ENCODE measurements around the gene NKX2-2. TPM values are rescaled to one million over a fixed set of nuclear protein-coding genes. Genes with fewer than 3 reads are reported as not detected.

NKX2-2 gene
- total and polyA plus RNA-seq, 2 donors, result 0.05 to 0.09 TPM

DNA sequence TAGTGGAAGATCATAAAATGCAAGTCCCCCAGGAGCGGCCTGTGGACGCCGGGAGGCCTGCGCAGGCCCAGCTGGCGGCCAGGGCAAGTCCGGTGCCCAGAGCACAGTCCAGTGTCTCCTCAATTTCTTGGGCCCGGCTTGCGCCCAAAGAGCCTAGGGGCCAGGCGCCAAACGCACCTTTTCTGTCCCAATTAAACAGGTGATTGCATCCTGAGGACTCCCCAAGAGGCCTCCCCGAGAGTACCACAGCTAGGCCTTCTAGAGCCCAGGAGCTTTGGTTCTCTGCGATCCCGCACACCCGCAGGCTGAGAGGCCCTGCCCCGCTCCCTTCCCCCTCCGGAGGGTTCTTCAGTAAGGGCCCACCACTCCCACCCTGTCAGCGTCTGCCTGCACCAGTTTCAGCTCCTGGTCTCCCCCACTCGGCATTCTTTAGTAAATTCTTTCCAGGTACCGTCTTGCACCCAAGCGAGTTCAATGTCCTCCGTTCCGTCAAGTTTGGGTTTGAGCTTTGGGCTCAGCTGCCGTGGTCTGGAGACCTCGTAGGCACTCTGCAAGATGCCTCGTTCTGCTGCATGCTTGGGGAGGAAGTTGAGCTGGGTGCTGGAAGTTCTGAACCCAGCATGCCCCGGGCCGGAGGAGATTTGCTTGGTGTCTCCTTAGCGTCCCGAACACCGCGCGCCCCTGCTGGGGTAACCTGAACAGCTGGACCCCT, 3.9 kb upstream of the NKX2-2 start:
- Histone ChIP-seq H3K4me1 (ENCODE audit: control insufficient read depth in 2 of 2, insufficient read depth in 2 of 2, low read length in 2 of 2) (no peaks in the 10 kb centered on the region), H3K27ac (ENCODE audit: low read depth in 1 of 2, low read length in 1 of 2) (no peak overlapping the region), H3K27me3 (ENCODE audit: control insufficient read depth in 2 of 2, insufficient read depth in 1 of 2, low read length in 1 of 2) (peaks cover 96 to 99% of the 10 kb centered on the region in 2 donors), H3K36me3 (ENCODE audit: control insufficient read depth in 2 of 2, insufficient read depth in 2 of 2, low read length in 1 of 2) (no peaks in the 10 kb centered on the region), H3K4me3 (ENCODE audit: low read length in 2 of 2) (no peak overlapping the region), H3K9me3 (ENCODE audit: control insufficient read depth in 2 of 2, insufficient read depth in 1 of 2, low read length in 1 of 2) (no peaks in the 10 kb centered on the region)
- 7% methylated on average over 32 of the region's 32 CpGs for WGBS
- DNase-seq (ENCODE audit: low read depth in 6 of 9, low spot score in 9 of 9), result no peak

DNA sequence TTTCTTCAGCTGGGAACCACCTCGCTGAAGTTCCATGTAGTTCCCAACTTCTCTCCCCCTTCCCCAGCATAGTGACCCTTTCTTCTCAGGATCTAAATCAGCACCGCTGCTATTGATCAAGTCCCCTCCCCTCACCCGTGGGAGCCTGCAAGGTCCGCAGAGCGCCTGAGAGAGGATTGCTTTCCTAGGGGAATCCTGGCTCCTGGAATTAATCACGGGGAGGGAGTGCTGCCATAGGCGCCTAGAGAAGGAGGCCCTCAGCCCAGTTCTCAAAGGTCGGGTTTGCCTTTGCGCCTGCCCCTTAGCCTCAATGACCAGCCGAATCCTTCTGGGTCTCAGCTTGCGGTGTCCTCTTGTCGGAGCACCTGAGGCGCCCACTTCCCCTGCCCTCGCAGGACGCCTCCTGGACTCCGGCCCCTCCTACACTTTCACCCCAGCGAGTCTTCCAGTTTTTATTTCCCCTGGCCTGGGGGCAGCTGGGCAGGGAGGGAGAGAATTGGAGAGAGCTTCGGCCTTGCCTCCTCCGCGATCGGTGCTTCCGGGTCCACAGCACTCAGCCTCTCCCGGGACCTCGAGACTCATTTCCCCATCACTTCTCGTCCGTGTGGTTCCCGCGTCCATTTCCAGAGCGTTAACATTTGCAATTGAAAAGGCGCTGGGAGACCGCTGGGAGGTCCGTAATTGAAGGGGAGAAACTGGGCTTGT, 3.1 kb upstream of the NKX2-2 start:
- Histone ChIP-seq H3K27ac (ENCODE audit: low read depth in 1 of 2, low read length in 1 of 2) (no peak overlapping the region), H3K27me3 (ENCODE audit: control insufficient read depth in 2 of 2, insufficient read depth in 1 of 2, low read length in 1 of 2) (peaks cover 96 to 100% of the 10 kb centered on the region in 2 donors), H3K4me1 (ENCODE audit: control insufficient read depth in 2 of 2, insufficient read depth in 2 of 2, low read length in 2 of 2) (peaks cover 0 to 6% of the 10 kb centered on the region in 2 donors), H3K4me3 (ENCODE audit: low read length in 2 of 2) (no peak overlapping the region), H3K36me3 (ENCODE audit: control insufficient read depth in 2 of 2, insufficient read depth in 2 of 2, low read length in 1 of 2) (no peaks in the 10 kb centered on the region), H3K9me3 (ENCODE audit: control insufficient read depth in 2 of 2, insufficient read depth in 1 of 2, low read length in 1 of 2) (no peaks in the 10 kb centered on the region)
- WGBS, result 7% methylated on average over 32 of the region's 32 CpGs
- DNase-seq (ENCODE audit: low read depth in 6 of 9, low spot score in 9 of 9), result no peak

DNA sequence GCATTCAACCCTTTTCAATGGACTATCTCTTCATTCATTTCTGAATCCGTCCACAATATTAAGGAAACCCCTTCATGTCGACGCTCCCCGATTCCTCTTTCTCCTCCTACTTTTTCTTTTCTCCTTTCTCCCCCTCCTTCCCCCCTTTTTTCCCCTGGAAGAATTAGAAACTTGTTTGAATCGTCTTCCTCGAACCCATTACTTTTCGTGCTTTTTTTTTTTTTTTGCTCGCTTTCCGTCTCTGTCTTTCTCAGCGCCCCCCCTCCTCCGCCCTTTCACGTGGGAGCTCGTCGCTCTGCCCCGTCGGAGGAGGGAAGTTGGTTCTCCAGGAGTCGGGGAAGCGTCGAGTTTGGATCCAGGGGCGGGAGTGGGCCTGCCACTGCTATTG, 2.3 kb upstream of the NKX2-2 start:
- no peak for DNase-seq (ENCODE audit: low read depth in 6 of 9, low spot score in 9 of 9)
- H3K27me3 ChIP-seq (ENCODE audit: control insufficient read depth in 2 of 2, insufficient read depth in 1 of 2, low read length in 1 of 2), result peaks cover 94 to 99% of the 10 kb centered on the region in 2 donors
- H3K4me3 ChIP-seq (ENCODE audit: low read length in 2 of 2), result no peak overlapping the region
- H3K9me3 ChIP-seq (ENCODE audit: control insufficient read depth in 2 of 2, insufficient read depth in 1 of 2, low read length in 1 of 2), result no peaks in the 10 kb centered on the region
- no peak overlapping the region for H3K27ac ChIP-seq (ENCODE audit: low read depth in 1 of 2, low read length in 1 of 2)
- H3K36me3 ChIP-seq (ENCODE audit: control insufficient read depth in 2 of 2, insufficient read depth in 2 of 2, low read length in 1 of 2), result no peaks in the 10 kb centered on the region
- WGBS, result 9% methylated on average over 20 of the region's 20 CpGs
- H3K4me1 ChIP-seq (ENCODE audit: control insufficient read depth in 2 of 2, insufficient read depth in 2 of 2, low read length in 2 of 2), result peaks cover 0 to 6% of the 10 kb centered on the region in 2 donors

DNA sequence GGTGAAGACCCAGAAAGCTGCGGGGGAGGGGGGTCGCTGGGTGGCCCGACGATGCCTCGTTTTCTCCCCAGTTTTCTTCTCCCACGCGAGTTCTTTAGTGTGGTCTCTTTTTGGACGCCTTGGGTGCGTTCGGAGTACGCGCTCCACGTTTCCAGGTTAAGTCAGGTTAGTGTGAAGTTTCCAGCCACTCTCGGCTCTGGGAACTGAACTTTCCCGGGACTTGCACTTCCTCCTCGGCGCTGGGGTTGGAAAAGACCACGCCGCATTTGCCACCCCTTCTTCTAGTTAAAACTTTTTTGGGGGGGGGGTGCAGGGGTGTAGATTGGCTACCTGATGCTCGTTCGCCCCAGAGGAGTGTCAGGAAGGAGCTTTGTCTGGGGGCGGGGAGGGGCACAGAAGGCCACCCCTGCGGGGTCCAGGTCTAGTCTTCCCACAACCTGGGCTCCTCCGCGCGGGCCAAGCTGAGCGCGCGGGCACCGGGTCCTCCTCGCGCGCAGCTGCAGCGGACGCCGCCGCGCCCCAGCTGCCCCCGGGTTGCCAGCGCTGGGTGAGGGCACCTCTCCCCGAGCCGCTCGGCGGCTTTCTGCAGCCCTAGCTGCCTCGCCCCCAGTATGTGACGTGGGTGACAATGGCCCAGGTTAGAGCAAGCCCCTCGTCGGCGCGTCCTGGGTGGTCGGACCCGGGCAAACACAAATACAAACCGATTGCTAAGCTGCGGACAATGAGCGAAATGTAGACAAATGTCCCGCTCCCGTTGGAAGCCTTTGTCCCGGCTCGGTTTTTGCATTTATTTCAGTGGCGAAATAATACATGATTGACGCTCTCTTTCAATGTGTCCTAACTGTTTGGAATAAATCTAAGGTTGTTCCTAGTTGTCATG, 1.7 kb upstream of the NKX2-2 start:
- no peak for DNase-seq (ENCODE audit: low read depth in 6 of 9, low spot score in 9 of 9)
- H3K27ac ChIP-seq (ENCODE audit: low read depth in 1 of 2, low read length in 1 of 2), result no peak overlapping the region
- peaks cover 94 to 99% of the 10 kb centered on the region in 2 donors for H3K27me3 ChIP-seq (ENCODE audit: control insufficient read depth in 2 of 2, insufficient read depth in 1 of 2, low read length in 1 of 2)
- WGBS, result 9% methylated on average over 61 of the region's 61 CpGs
- H3K4me1 ChIP-seq (ENCODE audit: control insufficient read depth in 2 of 2, insufficient read depth in 2 of 2, low read length in 2 of 2), result peaks cover 0 to 6% of the 10 kb centered on the region in 2 donors
- no peak overlapping the region for H3K4me3 ChIP-seq (ENCODE audit: low read length in 2 of 2)
- H3K9me3 ChIP-seq (ENCODE audit: control insufficient read depth in 2 of 2, insufficient read depth in 1 of 2, low read length in 1 of 2), result no peaks in the 10 kb centered on the region
- H3K36me3 ChIP-seq (ENCODE audit: control insufficient read depth in 2 of 2, insufficient read depth in 2 of 2, low read length in 1 of 2), result no peaks in the 10 kb centered on the region

DNA sequence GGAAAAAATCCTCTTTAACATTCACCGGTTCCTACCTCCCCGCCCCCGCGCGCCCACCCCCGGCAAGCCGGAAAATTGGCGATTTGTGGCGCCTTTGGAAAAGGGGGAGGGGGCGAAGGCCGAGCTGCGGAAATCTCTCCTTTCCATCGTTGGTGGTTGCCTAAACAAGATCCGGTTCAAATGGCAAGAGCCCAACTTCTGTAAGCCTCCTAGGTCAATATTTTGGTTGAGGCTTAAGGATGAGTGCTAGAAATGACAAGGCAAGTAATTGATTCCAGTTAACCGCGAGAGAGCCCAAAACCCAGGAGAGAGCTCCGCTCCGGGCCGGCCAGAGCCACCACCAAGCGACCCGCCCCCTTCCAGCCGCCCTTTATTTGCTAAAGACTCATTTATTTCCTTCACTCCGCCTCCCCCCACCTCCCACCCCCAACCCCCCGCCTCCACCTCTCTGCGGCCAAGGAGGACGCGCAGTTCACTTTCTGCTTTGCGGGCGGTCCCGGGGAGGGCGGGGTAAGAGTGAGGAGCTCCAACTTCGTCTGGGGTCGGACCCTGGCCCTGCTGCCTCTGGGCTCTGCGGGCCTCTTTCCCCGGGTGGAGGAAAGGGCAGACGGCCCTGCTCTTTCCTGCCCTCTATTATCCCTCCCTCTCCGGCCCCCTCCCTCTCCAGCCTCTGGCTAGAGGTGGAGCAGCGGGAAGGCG, 838 bp upstream of the NKX2-2 start:
- H3K9me3 ChIP-seq (ENCODE audit: control insufficient read depth in 2 of 2, insufficient read depth in 1 of 2, low read length in 1 of 2), result no peaks in the 10 kb centered on the region
- H3K4me3 ChIP-seq (ENCODE audit: low read length in 2 of 2), result no peak overlapping the region
- H3K4me1 ChIP-seq (ENCODE audit: control insufficient read depth in 2 of 2, insufficient read depth in 2 of 2, low read length in 2 of 2), result peaks cover 0 to 10% of the 10 kb centered on the region in 2 donors
- DNase-seq (ENCODE audit: low read depth in 6 of 9, low spot score in 9 of 9), result no peak
- H3K27me3 ChIP-seq (ENCODE audit: control insufficient read depth in 2 of 2, insufficient read depth in 1 of 2, low read length in 1 of 2), result peaks cover 97 to 99% of the 10 kb centered on the region in 2 donors
- no peak overlapping the region for H3K27ac ChIP-seq (ENCODE audit: low read depth in 1 of 2, low read length in 1 of 2)
- 7% methylated on average over 39 of the region's 39 CpGs for WGBS
- no peaks in the 10 kb centered on the region for H3K36me3 ChIP-seq (ENCODE audit: control insufficient read depth in 2 of 2, insufficient read depth in 2 of 2, low read length in 1 of 2)

DNA sequence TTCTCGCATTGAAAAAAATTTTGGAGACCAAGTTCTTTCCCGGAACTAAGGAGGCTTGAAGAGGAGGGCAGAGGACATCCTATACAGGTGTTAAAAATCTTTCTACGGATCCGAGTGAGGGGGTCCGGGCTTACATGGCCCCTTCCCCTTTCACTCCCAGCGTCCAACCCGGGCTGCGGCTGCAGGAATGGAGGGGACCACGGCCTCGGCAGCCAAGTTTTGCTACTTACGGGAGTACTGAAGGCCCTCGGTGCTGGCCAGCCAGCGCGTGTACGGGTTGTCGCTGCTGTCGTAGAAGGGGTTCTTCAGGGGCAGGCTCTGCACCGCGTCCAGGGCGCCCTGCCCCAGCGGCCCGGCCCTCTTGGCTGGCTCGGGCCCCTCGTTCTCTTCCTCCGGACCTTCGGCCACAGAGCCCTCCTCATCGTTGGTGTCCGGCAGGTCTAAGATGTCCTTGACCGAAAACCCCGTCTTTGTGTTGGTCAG, 642 bp downstream of the NKX2-2 start:
- H3K36me3 ChIP-seq (ENCODE audit: control insufficient read depth in 2 of 2, insufficient read depth in 2 of 2, low read length in 1 of 2), result no peaks in the 10 kb centered on the region
- H3K4me1 ChIP-seq (ENCODE audit: control insufficient read depth in 2 of 2, insufficient read depth in 2 of 2, low read length in 2 of 2), result peaks cover 0 to 10% of the 10 kb centered on the region in 2 donors
- no peak overlapping the region for H3K4me3 ChIP-seq (ENCODE audit: low read length in 2 of 2)
- H3K27me3 ChIP-seq (ENCODE audit: control insufficient read depth in 2 of 2, insufficient read depth in 1 of 2, low read length in 1 of 2), result peaks cover 97 to 99% of the 10 kb centered on the region in 2 donors
- no peak overlapping the region for H3K27ac ChIP-seq (ENCODE audit: low read depth in 1 of 2, low read length in 1 of 2)
- DNase-seq (ENCODE audit: low read depth in 6 of 9, low spot score in 9 of 9), result no peak
- no peaks in the 10 kb centered on the region for H3K9me3 ChIP-seq (ENCODE audit: control insufficient read depth in 2 of 2, insufficient read depth in 1 of 2, low read length in 1 of 2)
- WGBS, result 6% methylated on average over 30 of the region's 30 CpGs

DNA sequence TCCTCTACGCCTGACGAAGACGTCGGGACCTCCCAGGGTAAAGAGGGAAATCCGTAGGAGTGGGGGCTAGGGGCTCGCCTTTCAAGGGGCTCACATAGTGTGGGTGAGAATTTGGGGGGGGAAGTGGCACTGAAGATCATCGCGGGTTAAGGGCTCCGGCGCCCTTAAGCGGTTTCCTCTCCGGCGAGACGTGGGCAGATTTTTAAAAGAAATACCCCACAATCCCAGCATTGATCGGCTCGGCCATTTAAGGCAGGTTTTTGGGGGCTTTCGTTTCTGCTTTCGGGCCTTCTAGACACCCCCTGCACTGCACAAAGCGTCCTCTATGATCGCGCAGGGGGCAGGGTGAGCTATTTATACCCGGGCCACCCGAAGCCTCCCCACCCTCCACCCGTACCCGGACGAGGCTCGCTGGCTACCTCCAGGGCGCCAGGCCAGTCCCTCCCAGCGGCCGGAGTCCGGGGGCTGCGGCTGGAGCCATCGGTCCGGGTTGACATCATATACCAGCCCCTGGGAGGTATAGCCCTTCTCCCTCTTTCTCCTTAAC, 1.2 kb downstream of the NKX2-2 start:
- H3K27me3 ChIP-seq (ENCODE audit: control insufficient read depth in 2 of 2, insufficient read depth in 1 of 2, low read length in 1 of 2), result peaks cover 97 to 99% of the 10 kb centered on the region in 2 donors
- no peak for DNase-seq (ENCODE audit: low read depth in 6 of 9, low spot score in 9 of 9)
- H3K36me3 ChIP-seq (ENCODE audit: control insufficient read depth in 2 of 2, insufficient read depth in 2 of 2, low read length in 1 of 2), result no peaks in the 10 kb centered on the region
- no peak overlapping the region for H3K4me3 ChIP-seq (ENCODE audit: low read length in 2 of 2)
- H3K27ac ChIP-seq (ENCODE audit: low read depth in 1 of 2, low read length in 1 of 2), result no peak overlapping the region
- 2% methylated on average over 34 of the region's 34 CpGs for WGBS
- no peaks in the 10 kb centered on the region for H3K9me3 ChIP-seq (ENCODE audit: control insufficient read depth in 2 of 2, insufficient read depth in 1 of 2, low read length in 1 of 2)
- peaks cover 0 to 10% of the 10 kb centered on the region in 2 donors for H3K4me1 ChIP-seq (ENCODE audit: control insufficient read depth in 2 of 2, insufficient read depth in 2 of 2, low read length in 2 of 2)

DNA sequence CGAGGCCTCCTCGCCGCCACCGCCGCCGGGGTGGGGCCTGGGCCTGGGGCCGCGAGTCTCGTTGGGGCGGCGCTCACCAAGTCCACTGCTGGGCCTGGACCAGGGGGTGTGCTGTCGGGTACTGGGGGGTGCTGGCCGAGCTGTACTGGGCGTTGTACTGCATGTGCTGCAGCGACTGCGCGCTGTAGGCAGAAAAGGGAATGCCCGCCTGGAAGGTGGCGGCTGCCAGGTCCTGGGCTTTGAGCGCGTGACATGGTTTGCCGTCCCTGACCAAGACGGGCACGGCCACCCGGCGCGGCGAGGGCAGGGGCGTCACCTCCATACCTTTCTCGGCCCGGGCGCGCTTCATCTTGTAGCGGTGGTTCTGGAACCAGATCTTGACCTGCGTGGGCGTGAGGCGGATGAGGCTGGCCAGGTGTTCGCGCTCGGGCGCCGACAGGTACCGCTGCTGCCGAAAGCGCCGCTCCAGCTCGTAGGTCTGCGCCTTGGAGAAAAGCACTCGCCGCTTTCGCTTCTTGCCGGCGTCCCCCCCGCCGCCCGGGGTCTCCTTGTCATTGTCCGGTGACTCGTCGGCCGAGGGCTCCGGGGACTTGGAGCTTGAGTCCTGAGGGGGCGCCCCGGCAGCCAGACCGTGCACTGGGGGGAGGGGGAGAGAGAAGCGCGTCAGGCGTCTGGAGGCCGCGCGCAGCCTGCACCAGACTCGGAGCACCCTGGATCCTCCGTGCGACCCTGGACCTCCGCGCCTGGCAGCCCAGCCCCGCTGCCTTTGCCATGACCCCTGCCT, 1.8 kb downstream of the NKX2-2 start:
- no peak overlapping the region for H3K4me3 ChIP-seq (ENCODE audit: low read length in 2 of 2)
- peaks cover 97 to 99% of the 10 kb centered on the region in 2 donors for H3K27me3 ChIP-seq (ENCODE audit: control insufficient read depth in 2 of 2, insufficient read depth in 1 of 2, low read length in 1 of 2)
- no peaks in the 10 kb centered on the region for H3K9me3 ChIP-seq (ENCODE audit: control insufficient read depth in 2 of 2, insufficient read depth in 1 of 2, low read length in 1 of 2)
- WGBS, result 4% methylated on average over 76 of the region's 76 CpGs
- H3K27ac ChIP-seq (ENCODE audit: low read depth in 1 of 2, low read length in 1 of 2), result no peak overlapping the region
- no peak for DNase-seq (ENCODE audit: low read depth in 6 of 9, low spot score in 9 of 9)
- H3K36me3 ChIP-seq (ENCODE audit: control insufficient read depth in 2 of 2, insufficient read depth in 2 of 2, low read length in 1 of 2), result no peaks in the 10 kb centered on the region
- peaks cover 0 to 10% of the 10 kb centered on the region in 2 donors for H3K4me1 ChIP-seq (ENCODE audit: control insufficient read depth in 2 of 2, insufficient read depth in 2 of 2, low read length in 2 of 2)

All from thymus (tissue), 11 donors.